ENCODE measurements around the gene MTHFD1L.
"Not testable (repeated sequence)": the region's sequence is repeated elsewhere in the genome, so short reads cannot be mapped to it uniquely, and the experiment has no call there.

MTHFD1L gene

DNA sequence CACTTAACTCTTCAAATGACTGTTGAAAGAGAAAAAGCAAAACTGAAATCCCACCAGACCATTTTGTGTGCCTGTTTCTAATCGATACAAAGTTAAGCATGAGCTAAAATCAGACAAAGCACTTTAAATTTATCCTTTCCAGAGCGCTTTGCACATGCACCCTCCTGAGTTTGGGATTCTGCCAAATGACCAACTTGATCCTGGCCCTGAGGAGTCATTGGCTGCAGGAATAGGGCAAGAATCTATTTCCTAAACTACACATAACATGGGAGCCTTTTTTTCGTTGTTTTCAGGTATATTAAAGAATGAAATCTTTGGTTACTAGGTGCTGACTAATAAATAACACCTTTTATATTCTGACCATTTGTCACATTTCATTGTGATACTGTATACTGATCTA is 23.8 kb upstream of the MTHFD1L start:
- Histone ChIP-seq H3K27me3 (ENCODE audit: control insufficient read depth in 5 of 5, insufficient read depth in 4 of 5, low read length in 5 of 5) (no peaks in the 10 kb centered on the region), H3K36me3 (ENCODE audit: control insufficient read depth in 5 of 5, insufficient read depth in 5 of 5, low read length in 5 of 5) (peaks cover 5 to 20% (median 17%) of the 10 kb centered on the region in 5 donors), H3K9me3 (ENCODE audit: control insufficient read depth in 5 of 5, low read length in 5 of 5) (no peaks in the 10 kb centered on the region), H3K9ac (ENCODE audit: low read length in 5 of 5) (no peak overlapping the region), H3K27ac (ENCODE audit: low read depth, low read length) (no peak overlapping the region), H3K4me3 (ENCODE audit: low read depth in 1 of 5, low read length in 5 of 5) (no peak overlapping the region), H3K4me1 (ENCODE audit: control insufficient read depth in 5 of 5, insufficient read depth in 5 of 5, low read length in 5 of 5) (no peaks in the 10 kb centered on the region)

GRCh38 chr6:150844371-150844770 is 21.1 kb upstream of the MTHFD1L start:
- Histone ChIP-seq H3K9me3 (ENCODE audit: control insufficient read depth in 5 of 5, low read length in 5 of 5) (no peaks in the 10 kb centered on the region), H3K36me3 (ENCODE audit: control insufficient read depth in 5 of 5, insufficient read depth in 5 of 5, low read length in 5 of 5) (peaks cover 5 to 20% (median 19%) of the 10 kb centered on the region in 5 donors), H3K4me3 (ENCODE audit: low read depth in 1 of 5, low read length in 5 of 5) (no peak overlapping the region), H3K4me1 (ENCODE audit: control insufficient read depth in 5 of 5, insufficient read depth in 5 of 5, low read length in 5 of 5) (no peaks in the 10 kb centered on the region), H3K9ac (ENCODE audit: low read length in 5 of 5) (no peak overlapping the region), H3K27me3 (ENCODE audit: control insufficient read depth in 5 of 5, insufficient read depth in 4 of 5, low read length in 5 of 5) (no peaks in the 10 kb centered on the region), H3K27ac (ENCODE audit: low read depth, low read length) (no peak overlapping the region)

GRCh38 chr6:150846641-150847040 is 18.9 kb upstream of the MTHFD1L start:
- no peak overlapping the region for H3K9ac ChIP-seq (ENCODE audit: low read length in 5 of 5)
- H3K27me3 ChIP-seq (ENCODE audit: control insufficient read depth in 5 of 5, insufficient read depth in 4 of 5, low read length in 5 of 5), result no peaks in the 10 kb centered on the region
- H3K4me1 ChIP-seq (ENCODE audit: control insufficient read depth in 5 of 5, insufficient read depth in 5 of 5, low read length in 5 of 5), result no peaks in the 10 kb centered on the region
- H3K36me3 ChIP-seq (ENCODE audit: control insufficient read depth in 5 of 5, insufficient read depth in 5 of 5, low read length in 5 of 5), result peaks cover 0 to 7% (median 3%) of the 10 kb centered on the region in 5 donors
- H3K4me3 ChIP-seq (ENCODE audit: low read depth in 1 of 5, low read length in 5 of 5), result no peak overlapping the region
- H3K27ac ChIP-seq (ENCODE audit: low read depth, low read length), result no peak overlapping the region
- H3K9me3 ChIP-seq (ENCODE audit: control insufficient read depth in 5 of 5, low read length in 5 of 5), result no peaks in the 10 kb centered on the region

GRCh38 chr6:150848400-150848799 is 17.1 kb upstream of the MTHFD1L start:
- peaks cover 0 to 3% (median 0%) of the 10 kb centered on the region in 5 donors for H3K36me3 ChIP-seq (ENCODE audit: control insufficient read depth in 5 of 5, insufficient read depth in 5 of 5, low read length in 5 of 5)
- no peaks in the 10 kb centered on the region for H3K9me3 ChIP-seq (ENCODE audit: control insufficient read depth in 5 of 5, low read length in 5 of 5)
- no peaks in the 10 kb centered on the region for H3K27me3 ChIP-seq (ENCODE audit: control insufficient read depth in 5 of 5, insufficient read depth in 4 of 5, low read length in 5 of 5)
- H3K9ac ChIP-seq (ENCODE audit: low read length in 5 of 5), result no peak overlapping the region
- H3K4me3 ChIP-seq (ENCODE audit: low read depth in 1 of 5, low read length in 5 of 5), result no peak overlapping the region
- no peak overlapping the region for H3K27ac ChIP-seq (ENCODE audit: low read depth, low read length)
- no peaks in the 10 kb centered on the region for H3K4me1 ChIP-seq (ENCODE audit: control insufficient read depth in 5 of 5, insufficient read depth in 5 of 5, low read length in 5 of 5)

DNA sequence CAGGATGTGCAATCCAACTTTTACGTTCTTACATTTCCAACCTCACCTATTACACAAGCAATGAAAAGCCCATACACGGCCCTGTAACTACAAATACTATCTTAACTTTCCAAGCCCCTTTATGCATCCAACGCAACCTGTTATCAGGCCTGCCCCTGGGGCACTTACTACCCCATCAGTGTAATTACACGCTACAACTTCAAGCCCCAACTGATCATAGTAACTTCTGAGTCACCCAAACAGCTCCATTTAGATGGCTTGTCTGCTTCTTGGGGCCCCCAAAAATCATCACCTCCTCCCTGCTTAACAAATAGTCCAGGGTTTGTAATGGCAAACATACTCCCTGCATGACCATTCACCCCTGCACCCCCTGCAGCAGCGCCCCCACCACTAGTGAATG is 11.1 kb upstream of the MTHFD1L start:
- not testable (repeated sequence) for H3K27ac ChIP-seq (ENCODE audit: low read depth, low read length); H3K9ac ChIP-seq (ENCODE audit: low read length in 5 of 5); H3K9me3 ChIP-seq (ENCODE audit: control insufficient read depth in 5 of 5, low read length in 5 of 5); H3K4me3 ChIP-seq (ENCODE audit: low read depth in 1 of 5, low read length in 5 of 5); H3K36me3 ChIP-seq (ENCODE audit: control insufficient read depth in 5 of 5, insufficient read depth in 5 of 5, low read length in 5 of 5); H3K27me3 ChIP-seq (ENCODE audit: control insufficient read depth in 5 of 5, insufficient read depth in 4 of 5, low read length in 5 of 5)
- H3K4me1 ChIP-seq (ENCODE audit: control insufficient read depth in 5 of 5, insufficient read depth in 5 of 5, low read length in 5 of 5), result peaks cover 0 to 15% (median 14%) of the 10 kb centered on the region in 5 donors

GRCh38 chr6:150855171-150855570 is 10.3 kb upstream of the MTHFD1L start:
- not testable (repeated sequence) for H3K4me3 ChIP-seq (ENCODE audit: low read depth in 1 of 5, low read length in 5 of 5); H3K27me3 ChIP-seq (ENCODE audit: control insufficient read depth in 5 of 5, insufficient read depth in 4 of 5, low read length in 5 of 5); H3K36me3 ChIP-seq (ENCODE audit: control insufficient read depth in 5 of 5, insufficient read depth in 5 of 5, low read length in 5 of 5); H3K27ac ChIP-seq (ENCODE audit: low read depth, low read length); H3K9me3 ChIP-seq (ENCODE audit: control insufficient read depth in 5 of 5, low read length in 5 of 5); H3K9ac ChIP-seq (ENCODE audit: low read length in 5 of 5)
- H3K4me1 ChIP-seq (ENCODE audit: control insufficient read depth in 5 of 5, insufficient read depth in 5 of 5, low read length in 5 of 5), result peaks cover 0 to 15% (median 14%) of the 10 kb centered on the region in 5 donors

- no peaks in the 10 kb centered on the region for H3K27me3 ChIP-seq (ENCODE audit: control insufficient read depth in 5 of 5, insufficient read depth in 4 of 5, low read length in 5 of 5)
- H3K4me3 ChIP-seq (ENCODE audit: low read depth in 1 of 5, low read length in 5 of 5), result peak overlapping the region in 1 of 5 donors; percentile 13
- H3K9me3 ChIP-seq (ENCODE audit: control insufficient read depth in 5 of 5, low read length in 5 of 5), result no peaks in the 10 kb centered on the region
- no peak overlapping the region for H3K27ac ChIP-seq (ENCODE audit: low read depth, low read length)
- no peaks in the 10 kb centered on the region for H3K36me3 ChIP-seq (ENCODE audit: control insufficient read depth in 5 of 5, insufficient read depth in 5 of 5, low read length in 5 of 5)
- no peak overlapping the region for H3K9ac ChIP-seq (ENCODE audit: low read length in 5 of 5)
- peaks cover 0 to 15% (median 14%) of the 10 kb centered on the region in 5 donors for H3K4me1 ChIP-seq (ENCODE audit: control insufficient read depth in 5 of 5, insufficient read depth in 5 of 5, low read length in 5 of 5)
Observed at GRCh38 chr6:150857062-150857944, 8.2 kb upstream of the MTHFD1L start.

DNA sequence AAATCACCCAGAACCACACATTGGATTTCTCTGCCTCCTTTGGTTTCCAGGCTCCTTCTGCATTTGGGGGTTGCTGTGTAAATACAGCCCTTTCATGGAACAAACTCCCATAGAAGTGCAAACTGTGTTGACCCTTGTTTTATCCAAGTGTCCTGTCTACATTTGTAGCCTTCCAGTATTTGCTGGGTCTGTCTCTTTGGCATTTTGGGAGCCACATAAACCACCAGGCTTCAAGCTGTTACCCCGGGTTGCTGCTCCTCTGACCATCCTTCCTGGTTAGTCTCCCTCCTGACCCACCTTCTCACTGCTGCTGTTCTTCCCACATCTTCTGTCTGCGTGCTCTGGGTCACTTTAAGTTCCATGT is 7.6 kb upstream of the MTHFD1L start:
- no peaks in the 10 kb centered on the region for H3K9me3 ChIP-seq (ENCODE audit: control insufficient read depth in 5 of 5, low read length in 5 of 5)
- H3K4me1 ChIP-seq (ENCODE audit: control insufficient read depth in 5 of 5, insufficient read depth in 5 of 5, low read length in 5 of 5), result peaks cover 0 to 15% (median 14%) of the 10 kb centered on the region in 5 donors
- H3K9ac ChIP-seq (ENCODE audit: low read length in 5 of 5), result peak overlapping the region in 1 of 5 donors; percentile 35
- no peak overlapping the region for H3K27ac ChIP-seq (ENCODE audit: low read depth, low read length)
- H3K27me3 ChIP-seq (ENCODE audit: control insufficient read depth in 5 of 5, insufficient read depth in 4 of 5, low read length in 5 of 5), result peaks cover 0 to 2% (median 0%) of the 10 kb centered on the region in 5 donors
- H3K36me3 ChIP-seq (ENCODE audit: control insufficient read depth in 5 of 5, insufficient read depth in 5 of 5, low read length in 5 of 5), result no peaks in the 10 kb centered on the region
- peak overlapping the region in 1 of 5 donors; percentile 13 for H3K4me3 ChIP-seq (ENCODE audit: low read depth in 1 of 5, low read length in 5 of 5)

GRCh38 chr6:150861448-150862168 is 3.9 kb upstream of the MTHFD1L start:
- H3K36me3 ChIP-seq (ENCODE audit: control insufficient read depth in 5 of 5, insufficient read depth in 5 of 5, low read length in 5 of 5); H3K9ac ChIP-seq (ENCODE audit: low read length in 5 of 5); H3K27ac ChIP-seq (ENCODE audit: low read depth, low read length); H3K9me3 ChIP-seq (ENCODE audit: control insufficient read depth in 5 of 5, low read length in 5 of 5); H3K4me3 ChIP-seq (ENCODE audit: low read depth in 1 of 5, low read length in 5 of 5); H3K27me3 ChIP-seq (ENCODE audit: control insufficient read depth in 5 of 5, insufficient read depth in 4 of 5, low read length in 5 of 5): not testable (repeated sequence)
- peaks cover 0 to 27% (median 21%) of the 10 kb centered on the region in 5 donors for H3K4me1 ChIP-seq (ENCODE audit: control insufficient read depth in 5 of 5, insufficient read depth in 5 of 5, low read length in 5 of 5)

Data from subcutaneous abdominal adipose tissue (tissue), 5 donors.